ENCODE measurements around the gene BAIAP2.

Gene BAIAP2

GRCh38 chr17:81161972-81162371 is 127.0 kb downstream of the BAIAP2 start:
- DNase-seq: peak in 1 of 3 experiments; percentile 7

DNA sequence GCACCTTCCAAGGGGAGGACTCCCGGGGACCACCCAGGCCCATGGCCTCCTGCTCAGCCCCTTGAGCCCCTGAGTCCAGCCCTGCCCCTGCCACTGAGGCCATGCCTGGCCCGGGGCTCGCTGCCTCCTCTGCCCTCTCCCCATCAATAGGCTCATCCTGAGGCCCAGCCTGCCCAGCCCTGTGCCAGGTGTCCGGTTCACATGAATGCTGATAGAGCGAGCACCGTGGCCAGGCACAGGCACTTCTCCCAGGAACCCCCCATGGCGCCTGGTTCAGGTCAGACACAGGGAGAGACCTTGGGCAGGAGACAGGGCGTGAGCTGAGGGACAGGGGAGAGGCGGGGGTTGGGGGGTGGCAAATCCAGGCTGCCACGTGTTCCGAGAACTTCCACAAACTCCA is 127.5 kb downstream of the BAIAP2 start:
- no peak for DNase-seq

DNA sequence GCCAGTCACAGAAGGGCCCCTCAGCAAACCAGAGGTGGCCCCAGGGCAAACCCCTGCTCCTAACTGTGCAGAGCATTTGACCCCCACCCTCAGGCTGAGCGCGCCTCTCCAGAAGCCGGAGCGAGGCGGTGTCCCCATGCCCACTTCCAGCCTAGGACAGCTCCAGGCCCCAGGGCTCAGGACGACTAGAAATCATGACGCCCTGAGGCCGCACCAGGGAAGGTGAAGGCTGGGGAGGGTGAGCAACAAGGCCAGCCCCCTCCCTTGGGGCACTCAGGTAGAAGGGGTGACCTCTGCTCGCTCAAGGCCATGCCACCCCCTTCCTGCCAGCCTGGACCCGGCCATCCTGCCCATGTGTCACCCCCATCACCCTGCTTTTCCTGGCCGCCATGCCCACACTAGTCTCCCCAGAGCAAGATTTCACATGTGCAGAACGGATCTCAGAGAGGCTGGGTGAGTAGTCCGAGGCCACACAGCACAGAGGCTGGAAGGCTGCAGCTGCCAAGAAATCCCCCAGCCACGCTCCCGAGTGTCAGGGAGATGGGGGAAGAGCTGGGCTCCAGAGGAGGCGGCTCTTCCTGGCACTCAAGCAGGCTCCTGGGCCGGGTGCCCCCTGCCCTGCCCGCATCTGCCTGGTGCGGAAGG is 128.2 kb downstream of the BAIAP2 start:
- no peak for DNase-seq

GRCh38 chr17:81163703-81164370 is 128.9 kb downstream of the BAIAP2 start:
- no peak for DNase-seq

DNA sequence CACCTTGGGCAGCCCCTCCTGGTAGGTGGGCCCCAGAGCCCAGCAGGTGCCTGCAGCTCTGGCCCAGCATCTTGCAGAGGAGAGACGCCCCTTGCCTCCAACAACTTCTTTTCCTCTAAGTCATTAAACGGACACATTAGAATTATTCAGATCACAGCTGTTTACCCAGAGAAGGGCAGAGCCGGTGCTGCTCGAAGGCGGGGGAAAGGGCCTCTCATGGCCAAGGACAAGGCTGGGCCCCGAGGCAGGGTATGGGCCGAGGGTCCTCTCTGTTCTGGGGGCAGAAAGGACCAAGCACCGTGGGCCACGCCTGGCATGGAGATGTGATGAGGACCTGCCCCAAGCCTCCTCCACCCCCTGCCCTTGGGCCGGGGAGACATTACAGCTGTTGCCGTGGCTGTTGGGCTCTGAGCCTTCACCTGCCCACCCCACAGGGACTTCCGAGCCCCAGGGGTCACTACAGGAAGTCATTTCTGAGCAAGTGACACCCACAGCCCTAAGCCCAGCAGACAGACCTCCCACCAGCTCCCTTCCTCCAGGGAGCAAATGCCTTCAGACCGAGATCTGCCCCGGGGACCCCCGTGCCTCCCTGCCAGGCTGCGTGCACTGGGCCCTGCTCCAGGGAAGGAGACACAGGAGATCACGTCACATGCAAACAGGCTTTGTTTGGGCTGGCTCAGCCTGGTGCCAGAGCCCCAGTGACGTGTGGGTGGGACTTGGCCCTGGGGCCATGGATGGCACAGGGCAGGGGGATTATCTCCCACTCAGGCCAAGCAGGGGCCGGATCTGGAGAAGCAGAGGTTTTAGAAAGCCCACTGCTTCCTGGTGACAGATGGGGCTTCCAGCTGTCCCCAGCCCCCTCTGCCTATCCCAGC is 129.7 kb downstream of the BAIAP2 start:
- DNase-seq: peak in 2 of 3 experiments; percentile 16 to 38

GRCh38 chr17:81165246-81166032 is 130.5 kb downstream of the BAIAP2 start, which contains the start of gene PVALEF:
Gene PVALEF (plus strand): TSS chr17:81165507. CDS start chr17:81181227, 15,720 bp downstream.
- peak in 2 of 3 experiments; percentile 52 to 59 for DNase-seq

- DNase-seq: peak in 2 of 3 experiments; percentile 52 to 59
Measured at GRCh38 chr17:81166033-81166492, 131.1 kb downstream of the BAIAP2 start, which contains the start of gene AATK. Gene AATK (minus strand): TSS chr17:81166221. CDS start chr17:81165992, 229 bp downstream.

Measured in NCI-H1417 (cell line).